K562 (cell line): ENCODE data around the gene NMBR. TPM values are rescaled to one million over a fixed set of nuclear protein-coding genes. Genes with fewer than 3 reads are reported as not detected.

Experiments
- ATAC-seq: fragments of 200-7000 bp; cut with Tn5 transposase; 3 replicates; pipeline ENCODE4 v1.9.1; 2020; ENCODE audit warnings: moderate library complexity
- BruUV-seq: library from RNA; stranded (reverse); fragments of 400-500 nt; replicated peaks from 2 replicates; lab custom pipeline; 2021; lab: Mats Ljungman, UMichigan
- CTCF ChIA-PET: fragments of 300-600 bp; formaldehyde crosslinking; extraction: SDS; loops from one replicate; lab custom pipeline; 2021; ENCODE audit warnings: low intra/inter-chr PET ratio; lab: Yijun Ruan, JAX
- POLR2A ChIA-PET: fragments of 300-600, 350-650 bp; sonication (Branson Sonifier 250); formaldehyde crosslinking; extraction: SDS; loops from one replicate; lab custom pipeline; 2021; ENCODE audit warnings: antibody characterized with exemption, inconsistent platforms; lab: Yijun Ruan, JAX
- DNase-seq, 4 experiments: peaks; one replicate each; pipeline versions ENCODE4 v3.0.0 to v3.0.0-alpha.2; 2011 to 2018; ENCODE audit warnings: low spot score in 3 of 4, mixed read lengths in 3 of 4; ENCODE audit errors: extremely low read depth in 1 of 4
- FAIRE-seq: peaks from 2 replicates; lab custom pipeline; 2011; peaks lifted over from hg19 to GRCh38; lab: Jason Lieb, UNC
- H2AFZ ChIP-seq: 2 replicates; pipeline ENCODE4 v1.6.0; 2011; ENCODE audit warnings: low read depth, low read length, control low read depth, inconsistent platforms
- H3K27ac ChIP-seq: fragments of 200-600 bp; 3 replicates; pipeline ENCODE4 v1.8.0; 2011; ENCODE audit warnings: low read depth, mild to moderate bottlenecking, control low read depth, inconsistent platforms, low read length, moderate library complexity, mixed read lengths; ENCODE audit errors: extremely low read depth
- H3K27me3 ChIP-seq, 2 experiments: fragments of 300-600 bp in 1 of 2; 2 replicates in 1 of 2; 3 replicates in 1 of 2; pipeline versions ENCODE4 v1.6.0 to v1.8.0; 2011; ENCODE audit warnings: inconsistent platforms in 2 of 2, low read length in 2 of 2, mild to moderate bottlenecking in 1 of 2, mixed read lengths in 1 of 2, moderate library complexity in 1 of 2; ENCODE audit not compliant: control insufficient read depth in 2 of 2, insufficient read depth in 2 of 2
- H3K36me3 ChIP-seq: fragments of 300-600 bp; 3 replicates; pipeline ENCODE4 v1.8.0; 2011; ENCODE audit warnings: mild to moderate bottlenecking, low read length, inconsistent platforms; ENCODE audit not compliant: control insufficient read depth, insufficient read depth
- H3K4me1 ChIP-seq, 2 experiments: fragments of 200-600 bp in 1 of 2; replicated peaks in 1 of 2; 2 replicates in 1 of 2; 3 replicates in 1 of 2; pipeline versions ENCODE4 v1.5.1 to v1.8.0; 2011; ENCODE audit warnings: inconsistent platforms in 2 of 2, low read length in 2 of 2, mild to moderate bottlenecking in 1 of 2, mixed read lengths in 1 of 2, moderate library complexity in 1 of 2; ENCODE audit not compliant: control insufficient read depth in 2 of 2, insufficient read depth in 2 of 2
- H3K4me2 ChIP-seq: 2 replicates; pipeline ENCODE4 v1.6.1; 2011; ENCODE audit warnings: low read length, control low read depth, inconsistent platforms, mixed read lengths; ENCODE audit not compliant: insufficient read depth
- H3K4me3 ChIP-seq: fragments of 200-600 bp; sonication (generic), shearing (Covaris generic); 2 replicates; pipeline ENCODE4 v1.5.1; 2016; ENCODE audit warnings: control low read depth, inconsistent platforms
- H3K79me2 ChIP-seq: fragments of 200-600 bp; 3 replicates; pipeline ENCODE4 v1.8.0; 2011; ENCODE audit warnings: low read length, inconsistent platforms; ENCODE audit not compliant: control insufficient read depth, insufficient read depth
- H3K9ac ChIP-seq, 2 experiments: 2 replicates each; pipeline versions ENCODE4 v1.6.0 to v1.6.1; 2011; ENCODE audit warnings: low read depth in 2 of 2, low read length in 2 of 2, control low read depth in 1 of 2, inconsistent platforms in 1 of 2, mild to moderate bottlenecking in 1 of 2, mixed read lengths in 1 of 2; ENCODE audit not compliant: insufficient read depth in 1 of 2
- H3K9me1 ChIP-seq: one replicate; pipeline ENCODE4 v1.6.0; 2011; ENCODE audit warnings: inconsistent platforms, mild to moderate bottlenecking, low read length, moderate library complexity; ENCODE audit not compliant: control insufficient read depth, insufficient read depth
- H3K9me3 ChIP-seq: replicated peaks from 2 replicates; pipeline ENCODE4 v1.5.1; 2011; ENCODE audit warnings: low read depth, low read length, inconsistent platforms; ENCODE audit not compliant: control insufficient read depth, insufficient read depth
- H4K20me1 ChIP-seq: replicated peaks from 2 replicates; pipeline ENCODE4 v1.6.1; 2011; ENCODE audit warnings: low read length, inconsistent platforms, mixed read lengths; ENCODE audit not compliant: control insufficient read depth, insufficient read depth
- CEBPB ChIP-seq: fragments of 450-650 bp; IDR thresholded peaks from 2 replicates; pipeline ENCODE4 v1.6.1; 2016; ENCODE audit warnings: missing genetic modification characterization, missing compliant biosample characterization
- COPS2 ChIP-seq: fragments of 450-650 bp; conservative IDR thresholded peaks from 2 replicates; pipeline ENCODE4 v1.6.1; 2016; ENCODE audit warnings: mild to moderate bottlenecking, moderate library complexity
- FOXO4 ChIP-seq: fragments of 450-650 bp; formaldehyde crosslinking; IDR thresholded peaks from 2 replicates; pipeline ENCODE4 v1.4.0; 2020; ENCODE audit warnings: mild to moderate bottlenecking, moderate library complexity
- KLF16 ChIP-seq: IDR thresholded peaks from 2 replicates; pipeline ENCODE4 v1.6.1; 2016; ENCODE audit warnings: antibody characterized with exemption
- LARP7 ChIP-seq: fragments of 450-650 bp; IDR thresholded peaks from 2 replicates; pipeline ENCODE4 v1.6.1; 2016
- NFIC ChIP-seq: fragments of 450-650 bp; IDR thresholded peaks from 2 replicates; pipeline ENCODE4 v1.6.1; 2017; ENCODE audit warnings: mild to moderate bottlenecking, inconsistent platforms
- PTTG1 ChIP-seq: fragments of 450-650 bp; IDR thresholded peaks from 2 replicates; pipeline ENCODE4 v1.6.1; 2016; ENCODE audit warnings: low read depth, mild to moderate bottlenecking, missing genetic modification characterization, missing compliant biosample characterization
- RFX5 ChIP-seq: IDR thresholded peaks from 2 replicates; pipeline ENCODE4 v1.6.1; 2011; ENCODE audit warnings: low read depth, mild to moderate bottlenecking, improper control_type of control experiment, low read length
- XRCC3 ChIP-seq: fragments of 450-650 bp; IDR thresholded peaks from 2 replicates; pipeline ENCODE4 v1.6.1; 2017; ENCODE audit warnings: mild to moderate bottlenecking, moderate library complexity
- XRCC5 ChIP-seq: fragments of 200-400 bp; formaldehyde crosslinking; IDR thresholded peaks from 2 replicates; pipeline ENCODE4 v1.6.1; 2017; ENCODE audit warnings: low read depth, mild to moderate bottlenecking, low read length
- ZNF518B ChIP-seq: fragments of 250-450 bp; sonication (Bioruptor Pico); IDR thresholded peaks from 2 replicates; pipeline ENCODE4 v1.5.0; 2021; ENCODE audit warnings: mild to moderate bottlenecking, moderate library complexity
- ZNF699 ChIP-seq: fragments of 250-450 bp; sonication (Bioruptor Pico); IDR thresholded peaks from 2 replicates; pipeline ENCODE4 v1.8.0; 2021; ENCODE audit warnings: mild to moderate bottlenecking, moderate library complexity; ENCODE audit not compliant: insufficient replicate concordance
- WGBS: fragments of 100-300 bp; shearing (Covaris generic); methylation state at CpG from one replicate; pipeline ENCODE4 v1.1.6; 2016; ENCODE audit warnings: low coverage, mixed read lengths; ENCODE audit not compliant: insufficient coverage; ENCODE audit errors: missing lambda C conversion rate; 5-methylcytosine and 5-hydroxymethylcytosine counted together
- in situ Hi-C: fragments of 300-500 bp; cut with MboI; formaldehyde crosslinking; loops from 4 replicates; pipeline ENCODE4 v1.15.0; 2018; ENCODE audit warnings: inconsistent platforms, mixed read lengths
- intact Hi-C: fragments of 100-400 bp; cut with micrococcal nuclease; formaldehyde crosslinking; loops from 2 replicates; pipeline ENCODE4 v1.14.2; 2022
- polyA plus RNA-seq, 8 experiments: library from polyadenylated mRNA; depleted of rRNA in 4 of 8; stranded (reverse) in 5 of 8; unstranded in 3 of 8; fragments of >200 nt; fragmentation: Nextera tagmentation in 2 of 8; fragmentation: Illumina TruSeq in 1 of 8; extraction: Ambion mirVana in 2 of 8; extraction: Trizol in 1 of 8; gene quantifications; 2 replicates each; pipeline versions ENCODE4 v1.2.1 to v1.2.3, GENCODE V29; 2011 to 2014; ENCODE audit warnings: inconsistent platforms in 1 of 8, missing spikeins in 1 of 8
- total RNA-seq, 7 experiments: library from RNA; depleted of rRNA in 6 of 7; stranded (reverse); fragments of >200 nt in 6 of 7; fragmentation: Illumina TruSeq in 2 of 7; extraction: Trizol in 2 of 7; gene quantifications; 2 replicates each; pipeline versions ENCODE4 v1.2.1 to v1.2.3, GENCODE V29; 2011 to 2021; ENCODE audit warnings: low replicate concordance in 1 of 7
- TF ChIP-seq, protein P1 (sequence below): sonication (generic); formaldehyde crosslinking; IDR thresholded peaks from 2 replicates; pipeline ENCODE4 v1.5.0; 2020; ENCODE audit warnings: missing genetic modification reagents
- TF ChIP-seq, protein P2 (sequence below): sonication (generic); formaldehyde crosslinking; IDR thresholded peaks from 2 replicates; pipeline ENCODE4 v1.8.1; 2023; ENCODE audit warnings: mild to moderate bottlenecking, missing genetic modification reagents

Gene NMBR
- total and polyA plus RNA-seq, 9 of the 15 experiments (the other 6 are each of a cell fraction or from before 2014, with no cell fraction given) = not detected

DNA sequence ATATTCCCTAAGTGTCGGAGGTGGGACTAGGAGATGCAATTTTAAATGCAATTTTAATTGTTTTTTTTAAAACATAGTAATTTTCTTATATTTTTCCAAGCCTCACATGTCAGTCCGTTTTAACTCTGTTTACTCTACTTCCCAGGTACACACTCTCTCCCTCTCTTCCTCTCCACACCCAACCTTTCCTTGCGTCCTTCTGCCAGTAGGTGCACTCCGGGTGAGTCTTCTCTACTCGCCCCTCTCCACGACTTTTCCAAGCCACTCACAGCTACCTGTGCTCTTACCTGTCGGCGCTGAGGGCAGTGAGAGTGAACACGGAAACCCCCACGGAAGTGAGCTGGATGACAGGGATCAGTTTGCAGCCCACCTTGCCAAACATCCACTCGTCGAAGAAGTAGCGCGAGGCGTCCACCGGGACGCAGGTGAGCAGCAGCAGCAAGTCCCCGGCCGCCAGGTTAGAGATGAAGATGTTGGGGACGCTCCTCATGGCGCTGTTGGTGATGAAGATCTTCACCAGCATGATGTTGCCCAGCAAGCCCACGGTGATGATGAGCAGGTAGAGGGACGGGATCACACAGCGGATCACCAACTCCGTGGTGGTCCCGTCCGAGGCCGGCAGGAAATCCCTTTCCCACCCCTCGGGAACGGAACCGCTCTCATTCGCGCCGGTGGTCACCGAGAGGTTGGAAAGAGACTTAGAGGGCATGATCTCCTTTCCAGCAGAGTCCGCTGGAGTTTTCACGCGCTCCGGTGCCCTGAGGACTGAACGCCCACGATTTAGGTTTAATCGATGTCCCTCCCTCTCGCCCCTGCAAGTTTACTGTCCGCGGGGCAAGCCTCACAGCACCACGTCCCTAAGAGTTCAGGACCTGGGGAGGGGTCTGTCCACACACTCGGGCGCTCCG, 58.7 kb downstream of the NMBR start:
- CTCF ChIA-PET = no interaction called here
- Histone ChIP-seq H3K79me2 (no peaks in the 10 kb centered on the region), H4K20me1 (no peaks in the 10 kb centered on the region), H3K27ac (no peak overlapping the region), H3K4me1 (no peaks in the 10 kb centered on the region), H3K4me2 (no peak overlapping the region), H3K9ac (no peak overlapping the region), H3K9me1 (no peaks in the 10 kb centered on the region), H3K36me3 (no peaks in the 10 kb centered on the region), H3K9me3 (no peaks in the 10 kb centered on the region), H3K27me3 (peaks cover 0 to 9% of the 10 kb centered on the region in 2 experiments; a peak in 2 of 5 replicates), H3K4me3 (no peak overlapping the region), H2AFZ (no peak overlapping the region)
- no peak for FAIRE-seq
- in situ Hi-C loops (no loop called here), intact Hi-C loops (no loop called here)
- ATAC-seq = peak; percentile 23; the same call in 2 of the 3 replicates
- 3% methylated on average over 49 of the region's 49 CpGs for WGBS
- no peak for DNase-seq
- POLR2A ChIA-PET = interaction anchor here (0.8 kb wide), 1 partner anchor 12 kb away, joined by 3 read pairs; no protein-coding TSS in a partner anchor
- no TSS peak for BruUV-seq
- TF ChIP-seq CEBPB (no peak), RFX5 (no peak), NFIC (no peak), LARP7 (no peak), XRCC3 (no peak), PTTG1 (tag) (no peak), FOXO4 (no peak), ZNF699 (CRISPR knock-in tag) (no peak), XRCC5 (no peak), ZNF518B (no peak), KLF16 (no peak), COPS2 (no peak)
- TF ChIP-seq, protein P1, sequence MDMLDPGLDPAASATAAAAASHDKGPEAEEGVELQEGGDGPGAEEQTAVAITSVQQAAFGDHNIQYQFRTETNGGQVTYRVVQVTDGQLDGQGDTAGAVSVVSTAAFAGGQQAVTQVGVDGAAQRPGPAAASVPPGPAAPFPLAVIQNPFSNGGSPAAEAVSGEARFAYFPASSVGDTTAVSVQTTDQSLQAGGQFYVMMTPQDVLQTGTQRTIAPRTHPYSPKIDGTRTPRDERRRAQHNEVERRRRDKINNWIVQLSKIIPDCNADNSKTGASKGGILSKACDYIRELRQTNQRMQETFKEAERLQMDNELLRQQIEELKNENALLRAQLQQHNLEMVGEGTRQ (CRISPR knock-in tag) = no peak
- TF ChIP-seq, protein P2, sequence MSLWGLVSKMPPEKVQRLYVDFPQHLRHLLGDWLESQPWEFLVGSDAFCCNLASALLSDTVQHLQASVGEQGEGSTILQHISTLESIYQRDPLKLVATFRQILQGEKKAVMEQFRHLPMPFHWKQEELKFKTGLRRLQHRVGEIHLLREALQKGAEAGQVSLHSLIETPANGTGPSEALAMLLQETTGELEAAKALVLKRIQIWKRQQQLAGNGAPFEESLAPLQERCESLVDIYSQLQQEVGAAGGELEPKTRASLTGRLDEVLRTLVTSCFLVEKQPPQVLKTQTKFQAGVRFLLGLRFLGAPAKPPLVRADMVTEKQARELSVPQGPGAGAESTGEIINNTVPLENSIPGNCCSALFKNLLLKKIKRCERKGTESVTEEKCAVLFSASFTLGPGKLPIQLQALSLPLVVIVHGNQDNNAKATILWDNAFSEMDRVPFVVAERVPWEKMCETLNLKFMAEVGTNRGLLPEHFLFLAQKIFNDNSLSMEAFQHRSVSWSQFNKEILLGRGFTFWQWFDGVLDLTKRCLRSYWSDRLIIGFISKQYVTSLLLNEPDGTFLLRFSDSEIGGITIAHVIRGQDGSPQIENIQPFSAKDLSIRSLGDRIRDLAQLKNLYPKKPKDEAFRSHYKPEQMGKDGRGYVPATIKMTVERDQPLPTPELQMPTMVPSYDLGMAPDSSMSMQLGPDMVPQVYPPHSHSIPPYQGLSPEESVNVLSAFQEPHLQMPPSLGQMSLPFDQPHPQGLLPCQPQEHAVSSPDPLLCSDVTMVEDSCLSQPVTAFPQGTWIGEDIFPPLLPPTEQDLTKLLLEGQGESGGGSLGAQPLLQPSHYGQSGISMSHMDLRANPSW (CRISPR knock-in tag) = no peak
